ENCODE results near the gene MAN1B1.
"Not testable (repeated sequence)": the region's sequence is repeated elsewhere in the genome, so short reads cannot be mapped to it uniquely, and the experiment has no call there.

MAN1B1 gene

GRCh38 chr9:137129456-137130175, 42.8 kb downstream of the MAN1B1 start:
- DNase-seq, result peak; percentile 73 to 93

GRCh38 chr9:137130176-137130755, 43.5 kb downstream of the MAN1B1 start:
- no peak for DNase-seq

GRCh38 chr9:137134191-137134590, 47.4 kb downstream of the MAN1B1 start:
- DNase-seq, result no peak

- not testable (repeated sequence) for DNase-seq
These were observed 48.4 kb downstream of the MAN1B1 start for GRCh38 chr9:137135154-137135553.

- no peak for DNase-seq
These were observed 49.6 kb downstream of the MAN1B1 start for GRCh38 chr9:137136261-137136880.

GRCh38 chr9:137136881-137137607, 50.3 kb downstream of the MAN1B1 start:
- DNase-seq, result no peak

- peak in 1 of 2 experiments; percentile 53 for DNase-seq
These were observed 51.4 kb downstream of the MAN1B1 start for GRCh38 chr9:137138058-137138721.

GRCh38 chr9:137138722-137139467, 52.1 kb downstream of the MAN1B1 start, which contains the start of gene GRIN1:
TSS of gene GRIN1 (plus strand) at chr9:137139154. CDS start at chr9:137139487, 333 bp downstream.
- DNase-seq, result no peak

GRCh38 chr9:137139468-137140150, 52.8 kb downstream of the MAN1B1 start:
- no peak for DNase-seq

- DNase-seq, result no peak
These were observed 53.6 kb downstream of the MAN1B1 start for GRCh38 chr9:137140151-137141012.

- DNase-seq, result no peak
These were observed 54.4 kb downstream of the MAN1B1 start for GRCh38 chr9:137141050-137141810.

GRCh38 chr9:137141976-137142936, 55.5 kb downstream of the MAN1B1 start:
- no peak for DNase-seq

- no peak for DNase-seq
These were observed 56.7 kb downstream of the MAN1B1 start for GRCh38 chr9:137143459-137143858.

- DNase-seq, result no peak
These were observed 59.1 kb downstream of the MAN1B1 start for GRCh38 chr9:137145731-137146526.

GRCh38 chr9:137146527-137146918, 59.7 kb downstream of the MAN1B1 start:
- DNase-seq, result no peak

- no peak for DNase-seq
These were observed 60.5 kb downstream of the MAN1B1 start for GRCh38 chr9:137147091-137147792.

- DNase-seq, result no peak
These were observed 61.0 kb downstream of the MAN1B1 start for GRCh38 chr9:137147793-137148160.

All from NCI-H1930 (cell line).